ENCODE results near the gene SHQ1. TPM values are rescaled to one million over a fixed set of nuclear protein-coding genes. Genes with fewer than 3 reads are reported as not detected.
"Not testable (repeated sequence)": the region's sequence is repeated elsewhere in the genome, so short reads cannot be mapped to it uniquely, and the experiment has no call there.

Gene SHQ1
- total RNA-seq, 1 donor from 2014 or later, result 11.3 TPM

- no peak for DNase-seq (ENCODE audit: low read depth in 2 of 2)
Observed at GRCh38 chr3:72748659-72749058, 99.6 kb downstream of the SHQ1 start.

GRCh38 chr3:72746430-72747411, 101.5 kb downstream of the SHQ1 start:
- no peak for DNase-seq (ENCODE audit: low read depth in 2 of 2)

GRCh38 chr3:72745146-72745999, 102.9 kb downstream of the SHQ1 start:
- no peak for DNase-seq (ENCODE audit: low read depth in 2 of 2)

- no peak for DNase-seq (ENCODE audit: low read depth in 2 of 2)
Observed at GRCh38 chr3:72744330-72744729, 103.9 kb downstream of the SHQ1 start.

- DNase-seq (ENCODE audit: low read depth in 2 of 2), result no peak
Observed at GRCh38 chr3:72739531-72740466, 108.4 kb downstream of the SHQ1 start.

- DNase-seq (ENCODE audit: low read depth in 2 of 2), result peak in 1 of 2 donors; percentile 36
Observed at GRCh38 chr3:72738752-72739530, 109.3 kb downstream of the SHQ1 start.

GRCh38 chr3:72735072-72735471, 113.2 kb downstream of the SHQ1 start:
- DNase-seq (ENCODE audit: low read depth in 2 of 2), result not testable (repeated sequence)

GRCh38 chr3:72733676-72734075, 114.6 kb downstream of the SHQ1 start:
- no peak for DNase-seq (ENCODE audit: low read depth in 2 of 2)

GRCh38 chr3:72732666-72733345, 115.4 kb downstream of the SHQ1 start:
- DNase-seq (ENCODE audit: low read depth in 2 of 2), result not testable (repeated sequence)

GRCh38 chr3:72728958-72729467, 119.2 kb downstream of the SHQ1 start:
- no peak for DNase-seq (ENCODE audit: low read depth in 2 of 2)

- no peak for DNase-seq (ENCODE audit: low read depth in 2 of 2)
Observed at GRCh38 chr3:72728329-72728889, 119.8 kb downstream of the SHQ1 start.

- DNase-seq (ENCODE audit: low read depth in 2 of 2), result no peak
Observed at GRCh38 chr3:72727726-72728125, 120.5 kb downstream of the SHQ1 start.

- DNase-seq (ENCODE audit: low read depth in 2 of 2), result peak; percentile 5 to 21
Observed at GRCh38 chr3:72727172-72727571, 121.1 kb downstream of the SHQ1 start.

GRCh38 chr3:72725229-72725628, 123.0 kb downstream of the SHQ1 start:
- DNase-seq (ENCODE audit: low read depth in 2 of 2), result no peak

GRCh38 chr3:72724070-72724469, 124.2 kb downstream of the SHQ1 start:
- no peak for DNase-seq (ENCODE audit: low read depth in 2 of 2)

- DNase-seq (ENCODE audit: low read depth in 2 of 2), result peak in 1 of 2 donors; percentile 50
Observed at GRCh38 chr3:72722930-72723726, 125.1 kb downstream of the SHQ1 start.

- DNase-seq (ENCODE audit: low read depth in 2 of 2), result no peak
Observed at GRCh38 chr3:72721683-72722381, 126.4 kb downstream of the SHQ1 start.

- DNase-seq (ENCODE audit: low read depth in 2 of 2), result no peak
Observed at GRCh38 chr3:72720566-72720965, 127.7 kb downstream of the SHQ1 start.

Measured in lung microvascular endothelial cell (primary cell).